AG04450 (cell line): ENCODE data around the gene FAM210B. TPM values are rescaled to one million over a fixed set of nuclear protein-coding genes. Genes with fewer than 3 reads are reported as not detected.

Source experiments
- CTCF ChIA-PET: fragments of 300-600, 350-600 bp; formaldehyde crosslinking; extraction: SDS; loops from one replicate; lab custom pipeline; 2022; ENCODE audit warnings: antibody characterized with exemption, inconsistent platforms; lab: Charles Lee
- POLR2A ChIA-PET: fragments of 350-600 bp; formaldehyde crosslinking; extraction: SDS; loops from one replicate; lab custom pipeline; 2021; ENCODE audit warnings: antibody characterized with exemption, inconsistent platforms; lab: Yijun Ruan, JAX
- DNase-seq: peaks from one replicate; pipeline ENCODE4 v3.0.0-alpha.2; 2011; ENCODE audit warnings: low read depth, low spot score
- H3K27ac ChIP-seq: one replicate; pipeline ENCODE4 v1.5.1; 2012; ENCODE audit warnings: low read depth, low read length, control low read depth
- H3K27me3 ChIP-seq: one replicate; pipeline ENCODE4 v1.6.0; 2012; ENCODE audit warnings: low read length; ENCODE audit not compliant: control insufficient read depth, insufficient read depth
- H3K4me3 ChIP-seq: 2 replicates; pipeline ENCODE4 v1.5.1; 2011; ENCODE audit warnings: mild to moderate bottlenecking, low read depth, low read length, control low read depth
- H3K9me3 ChIP-seq: 2 replicates; pipeline ENCODE4 v1.5.1; 2012; ENCODE audit warnings: low read length; ENCODE audit not compliant: control insufficient read depth, insufficient read depth
- CTCF ChIP-seq: IDR thresholded peaks from 2 replicates; pipeline ENCODE4 v1.5.1; 2011; ENCODE audit warnings: low read depth, low read length, control low read depth, inconsistent platforms
- polyA plus RNA-seq: library from polyadenylated mRNA; depleted of rRNA; stranded (reverse); fragments of >200 nt; gene quantifications from 2 replicates; pipeline ENCODE4 v1.2.3, GENCODE V29; 2011; rRNA removed

The FAM210B gene
- polyA plus RNA-seq, 1 experiment: 81.0 TPM

GRCh38 chr20:56414842-56415765, 56.3 kb downstream of the FAM210B start:
- H3K27ac ChIP-seq: peak overlapping the region; percentile 86

DNA sequence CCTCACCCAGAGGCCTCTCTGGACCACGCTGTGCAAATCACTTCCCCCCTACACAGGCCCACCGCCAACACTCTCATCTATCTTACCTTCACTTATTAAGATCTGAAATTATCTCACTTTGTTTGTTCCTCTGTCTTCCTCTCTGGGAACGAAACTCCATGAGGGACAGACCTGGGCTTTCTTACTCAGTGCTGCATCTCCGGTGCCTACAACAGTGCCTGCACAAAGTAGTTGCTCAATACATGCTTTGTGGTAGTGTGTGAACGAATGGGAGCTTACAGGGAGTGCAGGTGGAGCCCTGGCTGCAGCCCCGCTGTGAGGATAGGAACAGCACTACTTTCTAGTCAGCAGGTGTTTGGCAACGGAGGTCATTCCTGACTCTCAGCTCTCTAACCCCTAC, 58.6 kb downstream of the FAM210B start:
- H3K27ac ChIP-seq: peak overlapping the region; percentile 73
- TF ChIP-seq CTCF: no peak
- DNase-seq: no peak
- ChIA-PET POLR2A (interaction anchor here (0.8 to 1.0 kb wide), 3 partner anchors 17 to 44 kb away, joined by 3 to 6 read pairs (median 5); no protein-coding TSS in a partner anchor), CTCF (interaction anchor here (1.8 kb wide), 1 partner anchor 10 kb away, joined by 5 read pairs; no protein-coding TSS in a partner anchor)
- no peaks in the 10 kb centered on the region for H3K9me3 ChIP-seq
- no peak overlapping the region for H3K4me3 ChIP-seq
- H3K27me3 ChIP-seq: no peaks in the 10 kb centered on the region

More at GRCh38 chr20:56414842-56415765, 56.3 kb downstream of the FAM210B start:
- no peaks in the 10 kb centered on the region for H3K9me3 ChIP-seq
- peak; percentile 74 for DNase-seq
- peak overlapping the region; percentile 66 for H3K4me3 ChIP-seq
- no peak for TF ChIP-seq CTCF
- ChIA-PET POLR2A (interaction anchor here (1.0 to 1.4 kb wide), 7 partner anchors 9 to 29 kb away, joined by 3 to 19 read pairs (median 3); partner anchors contain the start of genes AURKA and CSTF1), CTCF (interaction anchor here (0.7 to 1.2 kb wide), 2 partner anchors 12 to 976 kb away, joined by 3 read pairs; no protein-coding TSS in a partner anchor)
- H3K27me3 ChIP-seq: no peaks in the 10 kb centered on the region

GRCh38 chr20:56417911-56418310, 59.1 kb downstream of the FAM210B start:
- POLR2A ChIA-PET: interaction anchor here (0.8 to 1.6 kb wide), 3 partner anchors 12 to 22 kb away, joined by 3 to 6 read pairs (median 6); no protein-coding TSS in a partner anchor
- CTCF ChIA-PET: interaction anchor here (0.9 to 1.8 kb wide), 2 partner anchors 10 to 12 kb away, joined by 3 to 5 read pairs; no protein-coding TSS in a partner anchor
- Histone ChIP-seq H3K27ac (peak overlapping the region; percentile 73), H3K27me3 (no peaks in the 10 kb centered on the region), H3K9me3 (no peaks in the 10 kb centered on the region), H3K4me3 (no peak overlapping the region)
- no peak for DNase-seq
- no peak for TF ChIP-seq CTCF

Other genes with a start within 250 kb of the FAM210B start
- gene MC3R, start 110.2 kb upstream of the FAM210B start, polyA plus RNA-seq: not detected in 2 replicates
- 28.5 and 31.0 TPM in 2 replicates for gene AURKA, start 33.2 kb downstream of the FAM210B start, polyA plus RNA-seq
- 70.9 and 74.4 TPM in 2 replicates for gene CSTF1, start 33.7 kb downstream of the FAM210B start, polyA plus RNA-seq
- gene CASS4, start 53.3 kb downstream of the FAM210B start, polyA plus RNA-seq: 36.8 and 41.0 TPM in 2 replicates
- 147 TPM in 2 replicates for gene RTF2, start 109.7 kb downstream of the FAM210B start, polyA plus RNA-seq
- gene FAM209A, start 165.8 kb downstream of the FAM210B start, polyA plus RNA-seq: 0.17 TPM in 1 of 2 replicates, not detected in the other
- 0.35 TPM in 1 of 2 replicates, not detected in the other for gene FAM209B, start 174.3 kb downstream of the FAM210B start, polyA plus RNA-seq